H9 (cell line): ENCODE results near the gene AGT. TPM values are rescaled to one million over a fixed set of nuclear protein-coding genes. Genes with fewer than 3 reads are reported as not detected.

Experiments used
- DNase-seq: peaks from one replicate; pipeline ENCODE4 v3.0.0-alpha.2; 2017
- H2AFZ ChIP-seq: one replicate; pipeline ENCODE4 v1.6.1; 2013; ENCODE audit warnings: mild to moderate bottlenecking, low read length, control low read depth, moderate library complexity
- H2AK5ac ChIP-seq: 2 replicates; pipeline ENCODE4 v1.6.1; 2013; ENCODE audit warnings: low read length, control low read depth, mixed read lengths; ENCODE audit not compliant: insufficient read length
- H2BK120ac ChIP-seq: one replicate; pipeline ENCODE4 v1.6.1; 2013; ENCODE audit warnings: low read depth, mild to moderate bottlenecking, low read length, control low read depth, inconsistent platforms; ENCODE audit not compliant: poor library complexity, severe bottlenecking
- H2BK12ac ChIP-seq: 2 replicates; pipeline ENCODE4 v1.6.1; 2013; ENCODE audit warnings: low read length, control low read depth, mixed read lengths, low read depth; ENCODE audit not compliant: insufficient read length
- H2BK15ac ChIP-seq: 2 replicates; pipeline ENCODE4 v1.6.1; 2013; ENCODE audit warnings: low read depth, low read length, control low read depth
- H2BK20ac ChIP-seq: one replicate; pipeline ENCODE4 v1.6.1; 2013; ENCODE audit warnings: low read depth, mild to moderate bottlenecking, low read length, control low read depth, inconsistent platforms; ENCODE audit not compliant: poor library complexity, severe bottlenecking
- H2BK5ac ChIP-seq: 2 replicates; pipeline ENCODE4 v1.6.1; 2013; ENCODE audit warnings: low read length, control low read depth, mixed read lengths; ENCODE audit not compliant: insufficient read length
- H3K14ac ChIP-seq: 2 replicates; pipeline ENCODE4 v1.6.1; 2013; ENCODE audit warnings: low read length, control low read depth; ENCODE audit not compliant: insufficient read depth
- H3K18ac ChIP-seq: 2 replicates; pipeline ENCODE4 v1.6.1; 2013; ENCODE audit warnings: low read depth, mild to moderate bottlenecking, mixed read lengths, low read length, control low read depth; ENCODE audit not compliant: insufficient read length
- H3K23ac ChIP-seq: 2 replicates; pipeline ENCODE4 v1.6.1; 2013; ENCODE audit warnings: low read length, control low read depth, mixed read lengths, low read depth; ENCODE audit not compliant: insufficient read length
- H3K23me2 ChIP-seq: 2 replicates; pipeline ENCODE4 v1.6.1; 2013; ENCODE audit warnings: low read depth, mild to moderate bottlenecking, mixed read lengths, low read length, control low read depth; ENCODE audit not compliant: insufficient read length, poor library complexity, severe bottlenecking
- H3K27ac ChIP-seq: 2 replicates; pipeline ENCODE4 v1.5.1; 2013; ENCODE audit warnings: low read length, control low read depth, mixed read lengths, low read depth; ENCODE audit not compliant: insufficient read length
- H3K27me3 ChIP-seq: 2 replicates; pipeline ENCODE4 v1.6.1; 2013; ENCODE audit warnings: low read length, control low read depth, inconsistent platforms; ENCODE audit not compliant: insufficient read depth
- H3K4ac ChIP-seq: 2 replicates; pipeline ENCODE4 v1.6.1; 2013; ENCODE audit warnings: low read depth, mild to moderate bottlenecking, control low read depth, inconsistent platforms, low read length, moderate library complexity
- H3K4me1 ChIP-seq: 2 replicates; pipeline ENCODE4 v1.6.1; 2013; ENCODE audit warnings: low read length, control low read depth, inconsistent platforms; ENCODE audit not compliant: insufficient read depth
- H3K4me2 ChIP-seq: 2 replicates; pipeline ENCODE4 v1.6.1; 2013; ENCODE audit warnings: low read length, control low read depth, mixed read lengths; ENCODE audit not compliant: insufficient read length, insufficient read depth
- H3K56ac ChIP-seq: 2 replicates; pipeline ENCODE4 v1.6.1; 2013; ENCODE audit warnings: low read depth, mild to moderate bottlenecking, mixed read lengths, low read length, control low read depth; ENCODE audit not compliant: insufficient read length
- H3K79me1 ChIP-seq: 2 replicates; pipeline ENCODE4 v1.6.1; 2013; ENCODE audit warnings: low read depth, mild to moderate bottlenecking, moderate library complexity, low read length, control low read depth, inconsistent platforms; ENCODE audit not compliant: insufficient read depth, poor library complexity, severe bottlenecking
- H3K79me2 ChIP-seq: 2 replicates; pipeline ENCODE4 v1.6.1; 2013; ENCODE audit warnings: low read length, control low read depth, inconsistent platforms; ENCODE audit not compliant: insufficient read depth
- H3K9ac ChIP-seq: 2 replicates; pipeline ENCODE4 v1.6.1; 2013; ENCODE audit warnings: low read length, control low read depth, mixed read lengths; ENCODE audit not compliant: insufficient read length; ENCODE audit errors: extremely low read depth
- H3K9me3 ChIP-seq: one replicate; pipeline ENCODE4 v1.6.1; 2013; ENCODE audit warnings: low read depth, low read length, inconsistent platforms; ENCODE audit not compliant: control insufficient read depth
- H3T11ph ChIP-seq: one replicate; pipeline ENCODE4 v1.6.1; 2013; ENCODE audit warnings: mild to moderate bottlenecking, low read length, control low read depth, inconsistent platforms
- H4K20me1 ChIP-seq: one replicate; pipeline ENCODE4 v1.6.1; 2013; ENCODE audit not compliant: control insufficient read depth, insufficient read length, insufficient read depth
- H4K5ac ChIP-seq: 2 replicates; pipeline ENCODE4 v1.6.1; 2013; ENCODE audit warnings: low read depth, mild to moderate bottlenecking, mixed read lengths, low read length, control low read depth; ENCODE audit not compliant: insufficient read length
- H4K8ac ChIP-seq: replicated peaks from 2 replicates; pipeline ENCODE4 v1.6.1; 2013; ENCODE audit warnings: low read length, control low read depth, mixed read lengths, low read depth; ENCODE audit not compliant: insufficient read length
- H4K91ac ChIP-seq: 2 replicates; pipeline ENCODE4 v1.6.1; 2013; ENCODE audit warnings: low read depth, mild to moderate bottlenecking, moderate library complexity, mixed read lengths, low read length, control low read depth; ENCODE audit not compliant: insufficient read length
- H3K27ac Mint-ChIP-seq, 3 experiments: 2 replicates in 2 of 3; 3 replicates in 1 of 3; pipeline ENCODE4 v1.8.0; 2020 to 2021; ENCODE audit warnings: mixed read lengths in 3 of 3, mild to moderate bottlenecking in 1 of 3, moderate library complexity in 1 of 3
- H3K27me3 Mint-ChIP-seq: 2 replicates; pipeline ENCODE4 v1.8.0; 2021; ENCODE audit warnings: low read depth, mild to moderate bottlenecking, moderate library complexity, mixed read lengths
- H3K36me3 Mint-ChIP-seq, 3 experiments: 2 replicates in 2 of 3; 3 replicates in 1 of 3; pipeline ENCODE4 v1.8.0; 2020 to 2021; ENCODE audit warnings: low read depth in 3 of 3, mixed read lengths in 3 of 3; ENCODE audit not compliant: insufficient read depth in 1 of 3
- H3K4me1 Mint-ChIP-seq, 2 experiments: 2 replicates each; pipeline ENCODE4 v1.8.0; 2020; ENCODE audit warnings: mixed read lengths in 2 of 2
- H3K4me3 Mint-ChIP-seq, 2 experiments: 2 replicates in 1 of 2; 3 replicates in 1 of 2; pipeline ENCODE4 v1.8.0; 2020 to 2021; ENCODE audit warnings: mild to moderate bottlenecking in 2 of 2, mixed read lengths in 2 of 2, moderate library complexity in 1 of 2
- H3K9me3 Mint-ChIP-seq, 2 experiments: 2 replicates in 1 of 2; 3 replicates in 1 of 2; pipeline ENCODE4 v1.8.0; 2020; ENCODE audit warnings: mild to moderate bottlenecking in 2 of 2, mixed read lengths in 2 of 2, moderate library complexity in 1 of 2
- CTCF ChIP-seq: fragments of 200-600 bp; sonication (generic); conservative IDR thresholded peaks from 3 replicates; pipeline ENCODE4 v1.8.0; 2021; ENCODE audit warnings: antibody characterized with exemption, mild to moderate bottlenecking
- WGBS: extraction: QIAGEN DNeasy Blood & Tissue Kit; methylation state at CpG from one replicate; pipeline ENCODE4 v1.1.7; 2013; ENCODE audit warnings: missing lambda C conversion rate, low lambda C conversion rate, mixed read lengths; ENCODE audit not compliant: insufficient read length; ENCODE audit errors: extremely low coverage; 5-methylcytosine and 5-hydroxymethylcytosine counted together
- total RNA-seq: library from RNA; stranded (reverse); gene quantifications from 2 replicates; pipeline ENCODE4 v1.2.1, GENCODE V29; 2021

The AGT gene
- total RNA-seq, 1 experiment from 2014 or later = not detected

DNA sequence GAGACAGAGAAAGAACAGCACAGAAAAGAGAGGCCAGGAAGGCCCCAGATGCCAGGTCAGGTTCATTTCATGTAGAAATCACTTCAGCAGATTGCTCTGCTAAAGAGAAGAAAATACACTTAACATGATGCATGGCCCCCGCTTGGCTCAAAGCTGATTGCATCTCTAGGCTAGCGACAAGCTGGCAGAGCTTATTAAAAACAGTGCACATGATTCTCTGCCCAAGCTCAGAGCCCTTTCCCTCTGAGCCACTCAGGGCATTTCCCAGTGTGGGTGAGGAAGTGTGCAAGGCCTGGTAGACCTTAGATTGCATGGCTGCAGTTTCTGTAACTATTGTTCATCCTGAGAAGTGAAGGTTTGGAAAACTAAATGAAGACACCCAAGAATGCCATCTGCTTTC lies 30.0 kb upstream of the AGT start:
- H3K14ac ChIP-seq = no peak overlapping the region

More for the DNA sequence above, 30.0 kb upstream of the AGT start:
- H2BK12ac ChIP-seq = no peak overlapping the region
- Mint-ChIP-seq H3K4me3 (no peak overlapping the region), H3K4me1 (peaks cover 9 to 23% of the 10 kb centered on the region in 2 experiments), H3K27me3 (peaks cover 5% of the 10 kb centered on the region), H3K9me3 (no peaks in the 10 kb centered on the region; a peak in 1 of 5 replicates), H3K27ac (no peak overlapping the region), H3K36me3 (no peaks in the 10 kb centered on the region; a peak in 1 of 7 replicates)
- no peaks in the 10 kb centered on the region for H4K20me1 ChIP-seq
- no peak overlapping the region for H2BK5ac ChIP-seq
- no peak overlapping the region for H3T11ph ChIP-seq
- H4K8ac ChIP-seq = no peak overlapping the region
- H3K9me3 ChIP-seq = no peaks in the 10 kb centered on the region
- H3K18ac ChIP-seq = no peak overlapping the region
- H3K79me1 ChIP-seq = no peaks in the 10 kb centered on the region
- no peak for DNase-seq
- no peak overlapping the region for H2AK5ac ChIP-seq
- no CpG with 5 or more reads among the region's 2 CpGs for WGBS
- H4K5ac ChIP-seq = no peak overlapping the region
- no peak overlapping the region for H3K9ac ChIP-seq
- H2AFZ ChIP-seq = no peak overlapping the region
- H3K79me2 ChIP-seq = no peaks in the 10 kb centered on the region
- no peak overlapping the region for H3K56ac ChIP-seq
- no peak overlapping the region for H3K27ac ChIP-seq
- no peak overlapping the region for H3K23ac ChIP-seq
- no peaks in the 10 kb centered on the region for H3K4me1 ChIP-seq
- no peak overlapping the region for H3K4me2 ChIP-seq
- H2BK15ac ChIP-seq = no peak overlapping the region
- no peak overlapping the region for H3K4ac ChIP-seq
- no peak overlapping the region for H4K91ac ChIP-seq
- TF ChIP-seq CTCF = no peak
- H3K27me3 ChIP-seq = no peaks in the 10 kb centered on the region
- no peaks in the 10 kb centered on the region for H3K23me2 ChIP-seq
- H2BK120ac ChIP-seq = no peak overlapping the region
- no peak overlapping the region for H2BK20ac ChIP-seq
